ENCODE measurements around the gene GOLGA1.
"Not testable (repeated sequence)": the region's sequence is repeated elsewhere in the genome, so short reads cannot be mapped to it uniquely, and the experiment has no call there.

The GOLGA1 gene

GRCh38 chr9:124839612-124840299 is 101.1 kb downstream of the GOLGA1 start:
- no peaks in the 10 kb centered on the region for H3K36me3 ChIP-seq (replicated peaks; ENCODE audit: low read depth, low read length)
- H3K4me1 ChIP-seq (ENCODE audit: low read length): peaks cover 11% of the 10 kb centered on the region; the same call in 1 of the 2 replicates
- H3K9me3 ChIP-seq (ENCODE audit: insufficient read depth, low read length): no peaks in the 10 kb centered on the region
- TF ChIP-seq CTCF (IDR thresholded peaks at IDR 0.05; ENCODE audit: low read depth, low read length): peak; percentile 42
- no peak for TF ChIP-seq EZH2phosphoT487 (IDR thresholded peaks at IDR 0.05; ENCODE audit: low read depth)
- no peaks in the 10 kb centered on the region for H3K79me2 ChIP-seq (ENCODE audit: low read length)
- no peaks in the 10 kb centered on the region for H4K20me1 ChIP-seq (ENCODE audit: insufficient read depth, low read length)
- 0 out of 2 replicates have a peak overlapping the region, but pooled peaks have one; percentile 24 for H3K4me3 ChIP-seq (ENCODE audit: low read length)
- no peak overlapping the region for H3K27ac ChIP-seq (ENCODE audit: low read length)
- H3K9ac ChIP-seq (ENCODE audit: low read length): no peak overlapping the region
- H3K27me3 ChIP-seq (ENCODE audit: low read depth, low read length): no peaks in the 10 kb centered on the region
- H3K4me2 ChIP-seq (ENCODE audit: low read length): peak overlapping the region; percentile 50
- peak overlapping the region; percentile 78 for H2AFZ ChIP-seq (ENCODE audit: low read depth, low read length)

GRCh38 chr9:124838567-124839275 is 102.2 kb downstream of the GOLGA1 start:
- H3K9me3 ChIP-seq (ENCODE audit: insufficient read depth, low read length); H3K27ac ChIP-seq (ENCODE audit: low read length); H3K4me2 ChIP-seq (ENCODE audit: low read length); H3K79me2 ChIP-seq (ENCODE audit: low read length); H4K20me1 ChIP-seq (ENCODE audit: insufficient read depth, low read length); H3K36me3 ChIP-seq (replicated peaks; ENCODE audit: low read depth, low read length); H3K27me3 ChIP-seq (ENCODE audit: low read depth, low read length); H3K4me3 ChIP-seq (ENCODE audit: low read length); H3K9ac ChIP-seq (ENCODE audit: low read length); H2AFZ ChIP-seq (ENCODE audit: low read depth, low read length): not testable (repeated sequence)
- peaks cover 11% of the 10 kb centered on the region; the same call in 1 of the 2 replicates for H3K4me1 ChIP-seq (ENCODE audit: low read length)

GRCh38 chr9:124838132-124838531 is 102.8 kb downstream of the GOLGA1 start:
- H3K4me3 ChIP-seq (ENCODE audit: low read length); H3K27me3 ChIP-seq (ENCODE audit: low read depth, low read length); H3K79me2 ChIP-seq (ENCODE audit: low read length); H2AFZ ChIP-seq (ENCODE audit: low read depth, low read length); H3K9ac ChIP-seq (ENCODE audit: low read length); H4K20me1 ChIP-seq (ENCODE audit: insufficient read depth, low read length); H3K4me2 ChIP-seq (ENCODE audit: low read length); H3K9me3 ChIP-seq (ENCODE audit: insufficient read depth, low read length); H3K27ac ChIP-seq (ENCODE audit: low read length); H3K36me3 ChIP-seq (replicated peaks; ENCODE audit: low read depth, low read length): not testable (repeated sequence)
- H3K4me1 ChIP-seq (ENCODE audit: low read length): peaks cover 11% of the 10 kb centered on the region; the same call in 1 of the 2 replicates

- Histone ChIP-seq H3K27ac (ENCODE audit: low read length) (no peak overlapping the region), H4K20me1 (ENCODE audit: insufficient read depth, low read length) (no peaks in the 10 kb centered on the region), H3K79me2 (ENCODE audit: low read length) (no peaks in the 10 kb centered on the region), H2AFZ (ENCODE audit: low read depth, low read length) (no peak overlapping the region), H3K9ac (ENCODE audit: low read length) (no peak overlapping the region), H3K9me3 (ENCODE audit: insufficient read depth, low read length) (no peaks in the 10 kb centered on the region), H3K4me2 (ENCODE audit: low read length) (no peak overlapping the region), H3K36me3 (replicated peaks; ENCODE audit: low read depth, low read length) (no peaks in the 10 kb centered on the region), H3K4me1 (ENCODE audit: low read length) (peaks cover 7% of the 10 kb centered on the region; the same call in 1 of the 2 replicates), H3K27me3 (ENCODE audit: low read depth, low read length) (no peaks in the 10 kb centered on the region), H3K4me3 (ENCODE audit: low read length) (no peak overlapping the region)
- no peak for TF ChIP-seq EZH2phosphoT487 (IDR thresholded peaks at IDR 0.05; ENCODE audit: low read depth)
- TF ChIP-seq CTCF (IDR thresholded peaks at IDR 0.05; ENCODE audit: low read depth, low read length): no peak
These were observed 105.8 kb downstream of the GOLGA1 start for GRCh38 chr9:124835026-124835557.

GRCh38 chr9:124834591-124834990 is 106.3 kb downstream of the GOLGA1 start:
- H3K4me3 ChIP-seq (ENCODE audit: low read length): no peak overlapping the region
- H3K4me1 ChIP-seq (ENCODE audit: low read length): peaks cover 2% of the 10 kb centered on the region; the same call in 1 of the 2 replicates
- TF ChIP-seq CTCF (IDR thresholded peaks at IDR 0.05; ENCODE audit: low read depth, low read length) (no peak), EZH2phosphoT487 (IDR thresholded peaks at IDR 0.05; ENCODE audit: low read depth) (no peak)
- H3K27ac ChIP-seq (ENCODE audit: low read length): no peak overlapping the region
- no peaks in the 10 kb centered on the region for H3K36me3 ChIP-seq (replicated peaks; ENCODE audit: low read depth, low read length)
- H4K20me1 ChIP-seq (ENCODE audit: insufficient read depth, low read length): no peaks in the 10 kb centered on the region
- H3K9me3 ChIP-seq (ENCODE audit: insufficient read depth, low read length): no peaks in the 10 kb centered on the region
- no peak overlapping the region for H3K9ac ChIP-seq (ENCODE audit: low read length)
- H3K79me2 ChIP-seq (ENCODE audit: low read length): no peaks in the 10 kb centered on the region
- no peak overlapping the region for H2AFZ ChIP-seq (ENCODE audit: low read depth, low read length)
- peaks cover under 1% of the 10 kb centered on the region; the same call in 1 of the 2 replicates for H3K27me3 ChIP-seq (ENCODE audit: low read depth, low read length)
- H3K4me2 ChIP-seq (ENCODE audit: low read length): no peak overlapping the region
